Neural progenitor cell (in vitro differentiated cells): ENCODE results near the gene PCLAF. TPM values are rescaled to one million over a fixed set of nuclear protein-coding genes. Genes with fewer than 3 reads are reported as not detected.

Experiments
- DNase-seq: peaks from one replicate; pipeline ENCODE4 v3.0.0-alpha.2; 2016; ENCODE audit warnings: low spot score
- H2AFZ ChIP-seq: fragments of 200-600 bp; sonication (generic); replicated peaks from 2 replicates; pipeline ENCODE4 v1.6.1; 2016; ENCODE audit warnings: antibody characterized with exemption
- H3F3A ChIP-seq: fragments of 200-600 bp; sonication (generic); 2 replicates; pipeline ENCODE4 v1.6.1; 2016; ENCODE audit warnings: antibody characterized with exemption, low read depth
- H3K27ac ChIP-seq: fragments of 200-600 bp; sonication (generic); 2 replicates; pipeline ENCODE4 v1.5.1; 2016; ENCODE audit warnings: mild to moderate bottlenecking
- H3K27me3 ChIP-seq: fragments of 200-600 bp; sonication (generic); 2 replicates; pipeline ENCODE4 v1.6.1; 2016; ENCODE audit warnings: mild to moderate bottlenecking, moderate library complexity
- H3K36me3 ChIP-seq: fragments of 200-600 bp; sonication (generic); 2 replicates; pipeline ENCODE4 v1.5.1; 2016
- H3K4me1 ChIP-seq: fragments of 200-600 bp; sonication (generic); 2 replicates; pipeline ENCODE4 v1.6.1; 2016; ENCODE audit warnings: mixed run types
- H3K4me2 ChIP-seq: fragments of 200-600 bp; sonication (generic); 2 replicates; pipeline ENCODE4 v1.6.1; 2016
- H3K4me3 ChIP-seq: fragments of 200-600 bp; sonication (generic); 2 replicates; pipeline ENCODE4 v1.5.1; 2016
- H3K79me2 ChIP-seq: fragments of 200-600 bp; sonication (generic); 2 replicates; pipeline ENCODE4 v1.6.1; 2016; ENCODE audit warnings: low read depth
- H3K9ac ChIP-seq: fragments of 200-600 bp; sonication (generic); 2 replicates; pipeline ENCODE4 v1.6.1; 2016
- H3K9me3 ChIP-seq: fragments of 200-600 bp; sonication (generic); 2 replicates; pipeline ENCODE4 v1.5.1; 2016; ENCODE audit warnings: low read depth
- H4K20me1 ChIP-seq: fragments of 200-600 bp; sonication (generic); 2 replicates; pipeline ENCODE4 v1.6.1; 2016; ENCODE audit warnings: low read depth
- H3K27ac Mint-ChIP-seq: 3 replicates; pipeline ENCODE4 v1.8.0; 2021; ENCODE audit warnings: mixed read lengths
- H3K27me3 Mint-ChIP-seq: 2 replicates; pipeline ENCODE4 v1.8.0; 2022; ENCODE audit warnings: low read depth, mild to moderate bottlenecking, inconsistent platforms, moderate library complexity, mixed read lengths; ENCODE audit not compliant: insufficient read depth
- H3K36me3 Mint-ChIP-seq: 3 replicates; pipeline ENCODE4 v1.8.0; 2021; ENCODE audit warnings: mixed read lengths
- H3K4me1 Mint-ChIP-seq: 3 replicates; pipeline ENCODE4 v1.8.0; 2021; ENCODE audit warnings: mixed read lengths
- H3K4me3 Mint-ChIP-seq: 3 replicates; pipeline ENCODE4 v1.8.0; 2021; ENCODE audit warnings: mild to moderate bottlenecking, moderate library complexity, mixed read lengths
- H3K9me3 Mint-ChIP-seq: 3 replicates; pipeline ENCODE4 v1.8.0; 2020; ENCODE audit warnings: mixed read lengths
- EZH2 ChIP-seq: fragments of 200-600 bp; sonication (generic); IDR thresholded peaks from 2 replicates; pipeline ENCODE4 v1.6.1; 2017; ENCODE audit warnings: antibody characterized with exemption, mild to moderate bottlenecking, moderate library complexity
- EZH2phosphoT487 ChIP-seq: fragments of 200-600 bp; sonication (generic); IDR thresholded peaks from 2 replicates; pipeline ENCODE4 v1.6.1; 2017; ENCODE audit warnings: antibody characterized with exemption
- total RNA-seq: library from RNA; depleted of rRNA; stranded (reverse); fragments of >200 nt; gene quantifications from 2 replicates; pipeline ENCODE4 v1.2.3, GENCODE V29; 2015; ENCODE audit warnings: low replicate concordance
- TF ChIP-seq, protein P1 (sequence below): fragments of 200-600 bp; sonication (generic); IDR thresholded peaks from 2 replicates; pipeline ENCODE4 v1.5.1; 2017; ENCODE audit warnings: antibody characterized with exemption, mild to moderate bottlenecking

Gene PCLAF
- total RNA-seq, 1 donor from 2014 or later = 220 TPM

DNA sequence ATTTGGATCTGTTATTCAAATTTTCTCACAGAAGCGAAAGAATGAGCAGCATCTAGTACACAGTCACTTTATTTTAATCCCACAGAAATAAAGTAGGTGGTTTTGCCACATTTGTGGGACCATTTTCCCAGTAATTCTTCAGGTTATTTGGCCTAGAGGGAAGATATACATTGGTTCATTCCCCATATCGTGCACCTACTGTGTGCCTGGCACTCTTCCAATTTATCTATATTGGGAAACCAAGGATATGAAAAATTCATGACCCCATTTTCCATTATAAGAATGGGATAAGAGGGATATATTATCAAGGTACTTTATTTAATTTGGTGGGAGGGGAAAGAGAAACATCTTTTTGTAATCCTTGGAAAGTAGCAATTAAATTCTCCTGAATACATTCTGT is 41.5 kb upstream of the PCLAF start:
- H3K4me2 ChIP-seq = no peak overlapping the region
- H3K4me3 ChIP-seq = no peak overlapping the region
- no peaks in the 10 kb centered on the region for H3K9me3 ChIP-seq
- no peak for DNase-seq
- TF ChIP-seq EZH2phosphoT487 = no peak
- TF ChIP-seq, protein P1, sequence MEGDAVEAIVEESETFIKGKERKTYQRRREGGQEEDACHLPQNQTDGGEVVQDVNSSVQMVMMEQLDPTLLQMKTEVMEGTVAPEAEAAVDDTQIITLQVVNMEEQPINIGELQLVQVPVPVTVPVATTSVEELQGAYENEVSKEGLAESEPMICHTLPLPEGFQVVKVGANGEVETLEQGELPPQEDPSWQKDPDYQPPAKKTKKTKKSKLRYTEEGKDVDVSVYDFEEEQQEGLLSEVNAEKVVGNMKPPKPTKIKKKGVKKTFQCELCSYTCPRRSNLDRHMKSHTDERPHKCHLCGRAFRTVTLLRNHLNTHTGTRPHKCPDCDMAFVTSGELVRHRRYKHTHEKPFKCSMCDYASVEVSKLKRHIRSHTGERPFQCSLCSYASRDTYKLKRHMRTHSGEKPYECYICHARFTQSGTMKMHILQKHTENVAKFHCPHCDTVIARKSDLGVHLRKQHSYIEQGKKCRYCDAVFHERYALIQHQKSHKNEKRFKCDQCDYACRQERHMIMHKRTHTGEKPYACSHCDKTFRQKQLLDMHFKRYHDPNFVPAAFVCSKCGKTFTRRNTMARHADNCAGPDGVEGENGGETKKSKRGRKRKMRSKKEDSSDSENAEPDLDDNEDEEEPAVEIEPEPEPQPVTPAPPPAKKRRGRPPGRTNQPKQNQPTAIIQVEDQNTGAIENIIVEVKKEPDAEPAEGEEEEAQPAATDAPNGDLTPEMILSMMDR = no peak
- TF ChIP-seq EZH2 = no peak
- no peaks in the 10 kb centered on the region for H3K79me2 ChIP-seq
- H3K27ac ChIP-seq = no peak overlapping the region
- H3K9me3 Mint-ChIP-seq = no peaks in the 10 kb centered on the region
- H2AFZ ChIP-seq = no peak overlapping the region
- no peaks in the 10 kb centered on the region for H3K4me1 ChIP-seq
- H4K20me1 ChIP-seq = no peaks in the 10 kb centered on the region
- no peaks in the 10 kb centered on the region for H3K27me3 Mint-ChIP-seq
- H3K36me3 Mint-ChIP-seq = peaks cover 11% of the 10 kb centered on the region
- H3K36me3 ChIP-seq = no peaks in the 10 kb centered on the region
- no peak overlapping the region for H3K27ac Mint-ChIP-seq
- no peak overlapping the region for H3K4me3 Mint-ChIP-seq
- no peak overlapping the region for H3K9ac ChIP-seq
- no peaks in the 10 kb centered on the region for H3K4me1 Mint-ChIP-seq
- H3K27me3 ChIP-seq = no peaks in the 10 kb centered on the region
- H3F3A ChIP-seq = peaks cover under 1% of the 10 kb centered on the region

DNA sequence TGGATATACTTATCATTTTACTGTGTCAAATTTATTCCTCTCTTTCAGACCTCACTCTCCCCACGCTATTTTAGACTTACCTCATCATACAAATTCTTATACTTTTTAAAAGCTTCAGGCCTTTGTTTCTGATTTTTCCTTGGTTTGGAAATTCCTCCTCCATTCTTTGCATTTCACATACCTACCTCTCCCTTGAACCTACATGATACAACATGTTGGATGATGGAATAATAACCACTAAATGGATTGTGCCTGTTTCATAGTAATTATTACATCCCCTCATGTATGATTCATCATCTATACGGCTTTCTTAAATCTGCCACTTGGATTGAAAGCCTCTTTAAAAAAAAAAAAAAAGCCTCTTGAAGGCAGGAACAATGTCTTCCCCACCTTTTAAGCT is 31.0 kb upstream of the PCLAF start:
- Histone ChIP-seq H3K4me2 (no peak overlapping the region), H3K36me3 (peaks cover 7% of the 10 kb centered on the region), H3K9me3 (no peaks in the 10 kb centered on the region), H3K27ac (no peak overlapping the region), H3K9ac (no peak overlapping the region), H2AFZ (no peak overlapping the region), H3F3A (no peaks in the 10 kb centered on the region), H3K4me1 (no peaks in the 10 kb centered on the region), H4K20me1 (no peaks in the 10 kb centered on the region), H3K4me3 (no peak overlapping the region), H3K27me3 (no peaks in the 10 kb centered on the region), H3K79me2 (no peaks in the 10 kb centered on the region)
- Mint-ChIP-seq H3K27ac (no peak overlapping the region), H3K9me3 (no peaks in the 10 kb centered on the region), H3K27me3 (no peaks in the 10 kb centered on the region), H3K4me3 (no peak overlapping the region), H3K36me3 (peaks cover 32% of the 10 kb centered on the region), H3K4me1 (no peaks in the 10 kb centered on the region)
- DNase-seq = no peak
- TF ChIP-seq EZH2phosphoT487 (no peak), EZH2 (no peak)
- TF ChIP-seq, protein P1 = no peak

DNA sequence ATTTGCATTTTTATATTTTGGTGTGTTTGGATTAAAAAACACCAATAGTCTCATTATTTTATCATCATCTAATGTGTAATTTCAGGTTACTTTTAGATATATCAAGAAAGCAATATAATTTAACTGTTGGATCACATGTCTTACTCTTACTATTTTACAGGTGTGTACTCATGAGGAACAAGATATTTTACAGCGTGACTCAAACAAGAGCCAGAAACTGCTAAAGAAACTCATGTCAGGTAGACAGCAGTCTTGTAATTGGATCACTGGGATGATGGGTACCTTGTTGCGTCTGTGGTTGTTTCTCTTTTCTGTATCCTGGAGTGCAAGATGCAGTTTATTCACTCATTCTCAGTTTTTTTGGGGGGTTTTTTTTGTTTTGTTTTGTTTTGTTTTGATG is 19.3 kb upstream of the PCLAF start:
- H3K4me1 ChIP-seq = no peaks in the 10 kb centered on the region
- no peak overlapping the region for H3K27ac ChIP-seq
- H3K79me2 ChIP-seq = no peaks in the 10 kb centered on the region
- H3K4me2 ChIP-seq = no peak overlapping the region
- no peak overlapping the region for H3K27ac Mint-ChIP-seq
- H3K9me3 ChIP-seq = no peaks in the 10 kb centered on the region
- no peaks in the 10 kb centered on the region for H3K27me3 ChIP-seq
- DNase-seq = no peak
- peaks cover 9% of the 10 kb centered on the region for H3K36me3 ChIP-seq
- no peak overlapping the region for H3K4me3 Mint-ChIP-seq
- H3K9ac ChIP-seq = no peak overlapping the region
- no peaks in the 10 kb centered on the region for H3F3A ChIP-seq
- H3K9me3 Mint-ChIP-seq = no peaks in the 10 kb centered on the region
- H2AFZ ChIP-seq = no peak overlapping the region
- no peak for TF ChIP-seq EZH2phosphoT487
- no peak for TF ChIP-seq EZH2
- TF ChIP-seq, protein P1 = no peak
- no peaks in the 10 kb centered on the region for H3K4me1 Mint-ChIP-seq
- H3K4me3 ChIP-seq = no peak overlapping the region
- H4K20me1 ChIP-seq = no peaks in the 10 kb centered on the region
- H3K27me3 Mint-ChIP-seq = no peaks in the 10 kb centered on the region
- peaks cover 9% of the 10 kb centered on the region for H3K36me3 Mint-ChIP-seq

DNA sequence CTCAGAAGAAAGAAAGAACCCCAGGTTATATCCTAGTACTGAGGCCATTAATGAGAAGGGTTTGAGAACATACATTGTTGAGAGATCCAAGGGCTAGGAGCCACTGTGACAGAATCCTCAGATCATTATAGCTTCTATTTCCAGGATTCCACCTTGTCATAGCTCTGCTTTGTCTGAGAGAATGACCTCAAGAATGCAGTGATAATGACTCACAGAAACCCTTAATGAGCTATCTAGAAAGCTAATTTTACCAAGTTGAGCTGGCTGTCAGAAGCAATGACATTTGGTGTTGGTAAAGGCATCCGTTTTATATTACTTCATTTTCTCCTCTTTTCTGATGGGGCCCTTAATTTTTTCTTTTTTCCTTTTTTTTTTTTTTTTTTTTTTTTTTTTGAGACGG is 17.3 kb upstream of the PCLAF start:
- Mint-ChIP-seq H3K4me3 (no peak overlapping the region), H3K27me3 (no peaks in the 10 kb centered on the region), H3K9me3 (no peaks in the 10 kb centered on the region), H3K36me3 (peaks cover 16% of the 10 kb centered on the region), H3K27ac (no peak overlapping the region), H3K4me1 (no peaks in the 10 kb centered on the region)
- Histone ChIP-seq H3K27ac (no peak overlapping the region), H3K79me2 (no peaks in the 10 kb centered on the region), H3K9ac (no peak overlapping the region), H3K4me2 (no peak overlapping the region), H4K20me1 (no peaks in the 10 kb centered on the region), H3K27me3 (no peaks in the 10 kb centered on the region), H3K9me3 (no peaks in the 10 kb centered on the region), H3F3A (no peaks in the 10 kb centered on the region), H3K4me1 (no peaks in the 10 kb centered on the region), H2AFZ (no peak overlapping the region), H3K36me3 (peaks cover 13% of the 10 kb centered on the region), H3K4me3 (no peak overlapping the region)
- TF ChIP-seq EZH2phosphoT487 = no peak
- TF ChIP-seq, protein P1 = no peak
- TF ChIP-seq EZH2 = no peak
- DNase-seq = no peak
